Parathyroid adenoma (tissue), 2 donors: ENCODE data around the gene GK.

Source experiments
- H2AFZ ChIP-seq: fragments of 300-600 bp; sonication (generic); one replicate; pipeline ENCODE4 v1.7.0; 2017; ENCODE audit warnings: antibody characterized with exemption, mild to moderate bottlenecking
- H3K27ac ChIP-seq: fragments of 300-600 bp; sonication (generic); one replicate; pipeline ENCODE4 v1.7.0; 2017
- H3K27me3 ChIP-seq: fragments of 300-600 bp; sonication (generic); one replicate; pipeline ENCODE4 v1.7.0; 2017; ENCODE audit warnings: low read length; ENCODE audit not compliant: control insufficient read depth, insufficient read depth
- H3K36me3 ChIP-seq: fragments of 300-600 bp; sonication (generic); one replicate; pipeline ENCODE4 v1.7.0; 2017; ENCODE audit warnings: low read length; ENCODE audit not compliant: control insufficient read depth, insufficient read depth
- H3K4me1 ChIP-seq: fragments of 300-600 bp; sonication (generic); one replicate; pipeline ENCODE4 v1.7.0; 2017; ENCODE audit warnings: control low read depth
- H3K4me2 ChIP-seq: fragments of 300-600 bp; sonication (generic); one replicate; pipeline ENCODE4 v1.7.0; 2017; ENCODE audit warnings: low read length
- H3K4me3 ChIP-seq: fragments of 300-600 bp; sonication (generic); one replicate; pipeline ENCODE4 v1.7.0; 2017; ENCODE audit warnings: low read depth, low read length
- H3K79me2 ChIP-seq: fragments of 300-600 bp; sonication (generic); one replicate; pipeline ENCODE4 v1.7.0; 2017; ENCODE audit warnings: control low read depth
- H3K9ac ChIP-seq: fragments of 300-600 bp; sonication (generic); one replicate; pipeline ENCODE4 v1.7.0; 2017; ENCODE audit warnings: mild to moderate bottlenecking
- H3K9me3 ChIP-seq: fragments of 300-600 bp; sonication (generic); one replicate; pipeline ENCODE4 v1.7.0; 2017; ENCODE audit warnings: low read length; ENCODE audit not compliant: control insufficient read depth
- CTCF ChIP-seq: fragments of 300-600 bp; sonication (generic); IDR thresholded peaks from one replicate; pipeline ENCODE4 v1.7.0; 2017; ENCODE audit warnings: antibody characterized with exemption, mild to moderate bottlenecking
- donor health status: primary hyperparathyroidism.

The GK gene

GRCh38 chrX:30653415-30654131 lies at the start of gene GK:
Gene GK (plus strand): TSS chrX:30653423. CDS start chrX:30653538, 115 bp downstream.
- H2AFZ ChIP-seq, result peak within 1 kb of the TSS; percentile 85
- H3K27ac ChIP-seq, result peak within 1 kb of the TSS; percentile 73

GRCh38 chrX:30607155-30607554 lies 46.1 kb upstream of the GK start:
- H3K36me3 ChIP-seq, result no peaks in the 10 kb centered on the region
- no peak for TF ChIP-seq CTCF
- H3K27ac ChIP-seq, result no peak overlapping the region
- H3K9me3 ChIP-seq, result no peaks in the 10 kb centered on the region
- no peak overlapping the region for H2AFZ ChIP-seq
- H3K9ac ChIP-seq, result no peak overlapping the region
- H3K79me2 ChIP-seq, result no peaks in the 10 kb centered on the region
- no peaks in the 10 kb centered on the region for H3K27me3 ChIP-seq
- H3K4me1 ChIP-seq, result no peaks in the 10 kb centered on the region
- H3K4me2 ChIP-seq, result no peak overlapping the region
- no peak overlapping the region for H3K4me3 ChIP-seq

More at GRCh38 chrX:30653415-30654131, at the start of gene GK:
- TF ChIP-seq CTCF, result no peak
- peaks cover 2% of the 10 kb centered on the region for H3K4me1 ChIP-seq
- H3K36me3 ChIP-seq, result no peaks in the 10 kb centered on the region
- peak within 1 kb of the TSS; percentile 75 for H3K4me3 ChIP-seq
- H3K79me2 ChIP-seq, result no peaks in the 10 kb centered on the region
- H3K27me3 ChIP-seq, result no peaks in the 10 kb centered on the region
- peak within 1 kb of the TSS; percentile 87 for H3K4me2 ChIP-seq
- H3K9me3 ChIP-seq, result no peaks in the 10 kb centered on the region
- H3K9ac ChIP-seq, result no peak within 1 kb of the TSS

GRCh38 chrX:30610026-30610425 lies 43.2 kb upstream of the GK start:
- Histone ChIP-seq H3K27ac (no peak overlapping the region), H3K36me3 (no peaks in the 10 kb centered on the region)
- no peak for TF ChIP-seq CTCF

GRCh38 chrX:30612250-30612655 lies 41.0 kb upstream of the GK start:
- no peak overlapping the region for H3K9ac ChIP-seq
- no peak for TF ChIP-seq CTCF
- H3K4me3 ChIP-seq, result no peak overlapping the region
- H3K4me2 ChIP-seq, result no peak overlapping the region
- H3K79me2 ChIP-seq, result no peaks in the 10 kb centered on the region
- no peaks in the 10 kb centered on the region for H3K36me3 ChIP-seq
- H3K27ac ChIP-seq, result no peak overlapping the region
- no peak overlapping the region for H2AFZ ChIP-seq
- H3K27me3 ChIP-seq, result no peaks in the 10 kb centered on the region
- H3K9me3 ChIP-seq, result no peaks in the 10 kb centered on the region
- no peaks in the 10 kb centered on the region for H3K4me1 ChIP-seq

More at GRCh38 chrX:30610026-30610425, 43.2 kb upstream of the GK start:
- H3K9me3 ChIP-seq, result no peaks in the 10 kb centered on the region
- no peaks in the 10 kb centered on the region for H3K79me2 ChIP-seq
- H3K4me2 ChIP-seq, result no peak overlapping the region
- no peaks in the 10 kb centered on the region for H3K4me1 ChIP-seq
- H3K27me3 ChIP-seq, result no peaks in the 10 kb centered on the region
- H3K4me3 ChIP-seq, result no peak overlapping the region
- H3K9ac ChIP-seq, result no peak overlapping the region
- H2AFZ ChIP-seq, result no peak overlapping the region

GRCh38 chrX:30613721-30614120 lies 39.5 kb upstream of the GK start:
- Histone ChIP-seq H3K4me1 (no peaks in the 10 kb centered on the region), H3K27ac (no peak overlapping the region), H2AFZ (no peak overlapping the region), H3K9me3 (no peaks in the 10 kb centered on the region), H3K27me3 (no peaks in the 10 kb centered on the region), H3K36me3 (no peaks in the 10 kb centered on the region), H3K4me2 (no peak overlapping the region), H3K4me3 (no peak overlapping the region), H3K79me2 (no peaks in the 10 kb centered on the region), H3K9ac (no peak overlapping the region)
- TF ChIP-seq CTCF, result no peak
